ENCODE data around the gene EGLN3.

DNA sequence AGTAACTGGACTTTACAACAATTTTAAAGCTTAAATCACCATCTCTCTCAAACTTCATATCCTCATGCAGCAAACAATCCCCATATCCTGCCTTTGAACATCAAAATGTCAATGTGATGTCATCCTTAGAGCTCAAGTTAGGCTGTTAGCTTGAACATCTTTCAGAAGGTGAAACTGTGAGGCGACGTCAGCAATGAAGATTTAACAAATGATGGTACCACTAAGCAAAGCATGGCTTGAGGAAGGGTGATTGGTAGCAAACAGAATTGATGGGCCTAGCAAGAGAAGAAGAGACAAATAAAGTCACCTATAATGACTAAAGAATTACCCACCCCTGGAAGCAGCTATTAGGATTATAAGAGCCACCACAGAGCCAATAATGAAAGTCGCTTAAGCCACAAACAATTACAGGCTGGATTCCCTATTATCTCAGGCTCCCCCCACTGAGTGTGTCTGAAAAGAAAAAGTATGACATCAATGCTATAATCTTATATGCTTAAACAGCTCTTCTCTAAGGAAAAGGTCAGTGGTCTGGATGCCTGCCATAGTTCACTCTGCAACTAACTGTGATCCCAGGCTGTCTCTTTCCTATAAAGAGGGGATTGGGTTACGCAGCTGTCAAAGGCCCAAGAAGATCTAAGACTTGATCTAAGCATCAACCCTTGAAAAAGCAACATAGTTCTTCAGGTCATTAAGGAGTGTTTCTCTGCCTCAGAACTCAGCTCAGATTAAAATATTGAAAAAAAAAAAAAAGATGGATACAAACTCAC lies 18.1 kb downstream of the EGLN3 start:
- TF ChIP-seq, protein P1, sequence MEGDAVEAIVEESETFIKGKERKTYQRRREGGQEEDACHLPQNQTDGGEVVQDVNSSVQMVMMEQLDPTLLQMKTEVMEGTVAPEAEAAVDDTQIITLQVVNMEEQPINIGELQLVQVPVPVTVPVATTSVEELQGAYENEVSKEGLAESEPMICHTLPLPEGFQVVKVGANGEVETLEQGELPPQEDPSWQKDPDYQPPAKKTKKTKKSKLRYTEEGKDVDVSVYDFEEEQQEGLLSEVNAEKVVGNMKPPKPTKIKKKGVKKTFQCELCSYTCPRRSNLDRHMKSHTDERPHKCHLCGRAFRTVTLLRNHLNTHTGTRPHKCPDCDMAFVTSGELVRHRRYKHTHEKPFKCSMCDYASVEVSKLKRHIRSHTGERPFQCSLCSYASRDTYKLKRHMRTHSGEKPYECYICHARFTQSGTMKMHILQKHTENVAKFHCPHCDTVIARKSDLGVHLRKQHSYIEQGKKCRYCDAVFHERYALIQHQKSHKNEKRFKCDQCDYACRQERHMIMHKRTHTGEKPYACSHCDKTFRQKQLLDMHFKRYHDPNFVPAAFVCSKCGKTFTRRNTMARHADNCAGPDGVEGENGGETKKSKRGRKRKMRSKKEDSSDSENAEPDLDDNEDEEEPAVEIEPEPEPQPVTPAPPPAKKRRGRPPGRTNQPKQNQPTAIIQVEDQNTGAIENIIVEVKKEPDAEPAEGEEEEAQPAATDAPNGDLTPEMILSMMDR (conservative IDR thresholded peaks at IDR 0.05; ENCODE audit: low read depth, low read length), result no peak
- TF ChIP-seq EZH2 (IDR thresholded peaks at IDR 0.05; ENCODE audit: low read length, unreplicated experiment), result no peak

Data from PC-3 (cell line).